OCI-LY3 (cell line): ENCODE data around the gene KYNU.
"Not testable (repeated sequence)": the region's sequence is repeated elsewhere in the genome, so short reads cannot be mapped to it uniquely, and the experiment has no call there.

Source experiments
- H2AFZ ChIP-seq: fragments of 200-600, 300-600 bp; shearing (Covaris generic); 2 replicates; pipeline ENCODE4 v1.6.0; 2014; ENCODE audit warnings: antibody characterized with exemption, low read depth, low read length
- H3K27ac ChIP-seq: fragments of 200-600, 300-600 bp; sonication (generic); 2 replicates; pipeline ENCODE4 v1.5.1; 2014; ENCODE audit warnings: mild to moderate bottlenecking, low read length, moderate library complexity, mixed read lengths
- H3K27me3 ChIP-seq: fragments of 200-600, 300-600 bp; sonication (generic); 2 replicates; pipeline ENCODE4 v1.6.1; 2014; ENCODE audit warnings: low read depth, low read length, mixed read lengths
- H3K36me3 ChIP-seq: fragments of 200-600, 300-600 bp; sonication (generic); replicated peaks from 2 replicates; pipeline ENCODE3; 2014; ENCODE audit warnings: low read depth, low read length, mixed read lengths
- H3K4me1 ChIP-seq: fragments of 300-600, 200-600 bp; sonication (generic); 2 replicates; pipeline ENCODE4 v1.6.1; 2014; ENCODE audit warnings: low read length, mixed read lengths
- H3K4me2 ChIP-seq: fragments of 200-600, 300-600 bp; sonication (generic); 2 replicates; pipeline ENCODE4 v1.6.1; 2014; ENCODE audit warnings: low read length, mixed read lengths
- H3K4me3 ChIP-seq: fragments of 300-600, 200-600 bp; sonication (generic); 2 replicates; pipeline ENCODE4 v1.5.1; 2014; ENCODE audit warnings: antibody characterized with exemption, mild to moderate bottlenecking, low read length, moderate library complexity
- H3K79me2 ChIP-seq: fragments of 300-600, 200-600 bp; shearing (Covaris generic); 2 replicates; pipeline ENCODE4 v1.6.1; 2014; ENCODE audit warnings: mild to moderate bottlenecking, low read length, mixed read lengths
- H3K9ac ChIP-seq: fragments of 300-600, 200-600 bp; shearing (Covaris generic); 2 replicates; pipeline ENCODE4 v1.6.0; 2014; ENCODE audit warnings: mild to moderate bottlenecking, low read length, moderate library complexity
- H3K9me3 ChIP-seq: fragments of 200-600, 300-600 bp; shearing (Covaris generic); 2 replicates; pipeline ENCODE4 v1.6.1; 2014; ENCODE audit warnings: low read length, mixed read lengths; ENCODE audit not compliant: insufficient read depth
- H4K20me1 ChIP-seq: fragments of 200-600, 300-600 bp; sonication (generic); 2 replicates; pipeline ENCODE4 v1.6.1; 2016; ENCODE audit warnings: low read length, mixed read lengths; ENCODE audit not compliant: insufficient read depth
- EZH2phosphoT487 ChIP-seq: fragments of 200-600 bp; shearing (Covaris generic); IDR thresholded peaks from 2 replicates; pipeline ENCODE4 v1.6.1; 2018; ENCODE audit warnings: antibody characterized with exemption, mixed run types, low read depth
- TF ChIP-seq, protein P1 (sequence below): fragments of 200-600, 300-600 bp; sonication (generic); IDR thresholded peaks from 2 replicates; pipeline ENCODE4 v1.5.1; 2014; ENCODE audit warnings: antibody characterized with exemption, low read length, low read depth

Gene KYNU

DNA sequence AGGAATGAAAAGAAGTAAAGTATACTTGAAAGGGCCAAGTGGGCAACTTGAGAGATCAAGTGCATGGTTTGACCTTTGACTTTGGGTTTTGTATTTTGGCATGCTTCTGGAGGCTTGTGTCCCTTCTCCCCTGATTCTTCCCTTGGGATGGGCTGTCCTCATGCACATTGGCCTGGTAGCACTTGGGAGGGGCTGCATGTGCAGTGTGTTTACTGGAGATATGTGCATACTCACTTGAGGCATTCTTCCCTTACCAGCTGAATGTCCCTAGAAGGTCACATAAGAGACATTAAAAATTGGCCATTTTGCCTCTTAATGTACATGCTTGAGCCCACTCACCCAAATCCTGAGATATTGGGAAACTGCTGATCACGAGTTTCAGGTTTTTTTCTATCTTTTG lies 65.2 kb downstream of the KYNU start:
- Histone ChIP-seq H3K27ac (no peak overlapping the region), H2AFZ (no peak overlapping the region), H4K20me1 (no peaks in the 10 kb centered on the region), H3K79me2 (no peaks in the 10 kb centered on the region), H3K9me3 (no peaks in the 10 kb centered on the region), H3K9ac (no peak overlapping the region), H3K4me2 (no peak overlapping the region), H3K36me3 (no peaks in the 10 kb centered on the region), H3K4me3 (no peak overlapping the region), H3K4me1 (no peaks in the 10 kb centered on the region), H3K27me3 (no peaks in the 10 kb centered on the region)
- TF ChIP-seq, protein P1, sequence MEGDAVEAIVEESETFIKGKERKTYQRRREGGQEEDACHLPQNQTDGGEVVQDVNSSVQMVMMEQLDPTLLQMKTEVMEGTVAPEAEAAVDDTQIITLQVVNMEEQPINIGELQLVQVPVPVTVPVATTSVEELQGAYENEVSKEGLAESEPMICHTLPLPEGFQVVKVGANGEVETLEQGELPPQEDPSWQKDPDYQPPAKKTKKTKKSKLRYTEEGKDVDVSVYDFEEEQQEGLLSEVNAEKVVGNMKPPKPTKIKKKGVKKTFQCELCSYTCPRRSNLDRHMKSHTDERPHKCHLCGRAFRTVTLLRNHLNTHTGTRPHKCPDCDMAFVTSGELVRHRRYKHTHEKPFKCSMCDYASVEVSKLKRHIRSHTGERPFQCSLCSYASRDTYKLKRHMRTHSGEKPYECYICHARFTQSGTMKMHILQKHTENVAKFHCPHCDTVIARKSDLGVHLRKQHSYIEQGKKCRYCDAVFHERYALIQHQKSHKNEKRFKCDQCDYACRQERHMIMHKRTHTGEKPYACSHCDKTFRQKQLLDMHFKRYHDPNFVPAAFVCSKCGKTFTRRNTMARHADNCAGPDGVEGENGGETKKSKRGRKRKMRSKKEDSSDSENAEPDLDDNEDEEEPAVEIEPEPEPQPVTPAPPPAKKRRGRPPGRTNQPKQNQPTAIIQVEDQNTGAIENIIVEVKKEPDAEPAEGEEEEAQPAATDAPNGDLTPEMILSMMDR: no peak

DNA sequence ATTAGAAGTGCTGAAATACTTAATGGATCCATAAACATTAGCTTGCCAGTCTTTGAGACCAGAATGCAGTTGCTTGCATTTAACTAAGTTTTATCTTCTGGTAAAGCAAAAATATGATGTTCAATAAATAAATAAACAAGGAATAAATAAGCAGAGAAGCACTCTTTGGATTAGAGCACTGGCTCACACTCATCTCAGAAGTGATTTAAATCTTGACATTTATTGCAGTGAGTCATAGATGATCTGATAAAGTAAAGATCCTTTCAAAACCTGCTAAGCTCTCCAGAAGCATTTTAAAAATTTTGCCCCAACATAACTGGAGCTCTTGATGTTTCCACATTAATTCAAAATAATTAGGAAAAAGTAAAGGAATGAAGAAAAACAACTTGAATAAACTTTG lies 66.8 kb downstream of the KYNU start:
- TF ChIP-seq, protein P1: no peak
- no peak for TF ChIP-seq EZH2phosphoT487
- H4K20me1 ChIP-seq: no peaks in the 10 kb centered on the region
- no peak overlapping the region for H3K9ac ChIP-seq
- no peak overlapping the region for H3K4me3 ChIP-seq
- no peaks in the 10 kb centered on the region for H3K79me2 ChIP-seq
- no peak overlapping the region for H2AFZ ChIP-seq
- H3K36me3 ChIP-seq: no peaks in the 10 kb centered on the region
- no peak overlapping the region for H3K27ac ChIP-seq
- H3K4me2 ChIP-seq: no peak overlapping the region
- H3K27me3 ChIP-seq: no peaks in the 10 kb centered on the region
- no peaks in the 10 kb centered on the region for H3K9me3 ChIP-seq
- no peaks in the 10 kb centered on the region for H3K4me1 ChIP-seq

DNA sequence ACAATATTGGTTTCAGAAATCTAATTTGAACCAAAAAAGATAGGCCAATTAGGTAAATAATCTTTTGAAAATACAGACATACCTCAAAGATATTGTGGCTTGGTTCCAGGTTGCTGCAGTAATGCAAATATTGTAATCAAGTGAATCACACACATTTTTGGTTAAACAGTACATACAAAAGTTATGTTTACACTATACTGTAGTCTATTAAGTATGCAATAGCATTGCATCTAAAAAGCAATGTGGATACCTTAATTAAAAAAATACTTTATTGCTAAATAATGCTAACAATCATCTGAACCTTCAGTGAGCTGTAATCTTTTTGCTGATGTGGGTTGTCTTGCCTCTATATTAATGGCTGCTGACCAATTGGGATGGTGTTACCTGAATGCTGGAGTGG lies 67.3 kb downstream of the KYNU start:
- Histone ChIP-seq H3K27ac (no peak overlapping the region), H3K9ac (no peak overlapping the region)

DNA sequence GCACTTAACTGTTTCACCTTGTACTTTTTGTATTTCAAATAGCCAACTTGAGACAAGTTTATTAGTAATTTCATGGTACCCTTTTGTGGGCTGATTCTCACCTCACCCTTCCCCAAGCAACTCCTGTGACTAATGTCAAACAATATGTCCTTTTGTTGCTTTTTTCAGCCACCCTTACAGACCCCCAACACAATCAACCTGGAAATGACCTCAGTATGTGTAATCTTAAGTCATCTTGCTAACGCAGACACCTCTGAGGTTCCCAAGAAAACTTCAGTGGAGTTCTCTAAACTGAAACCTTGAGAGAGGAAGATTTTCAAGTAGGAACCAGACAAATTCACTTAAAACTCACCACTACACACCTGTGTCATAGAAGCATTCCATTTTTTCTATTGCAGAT lies 69.5 kb downstream of the KYNU start:
- Histone ChIP-seq H3K4me1 (no peaks in the 10 kb centered on the region), H3K27me3 (no peaks in the 10 kb centered on the region), H4K20me1 (no peaks in the 10 kb centered on the region), H3K27ac (no peak overlapping the region), H3K9me3 (no peaks in the 10 kb centered on the region), H2AFZ (no peak overlapping the region), H3K9ac (no peak overlapping the region), H3K4me3 (no peak overlapping the region), H3K36me3 (no peaks in the 10 kb centered on the region), H3K79me2 (no peaks in the 10 kb centered on the region), H3K4me2 (no peak overlapping the region)
- TF ChIP-seq EZH2phosphoT487: no peak
- TF ChIP-seq, protein P1: no peak

More for the DNA sequence above, 67.3 kb downstream of the KYNU start:
- no peak overlapping the region for H3K4me3 ChIP-seq
- H3K79me2 ChIP-seq: no peaks in the 10 kb centered on the region
- TF ChIP-seq, protein P1: no peak
- TF ChIP-seq EZH2phosphoT487: no peak
- H3K27me3 ChIP-seq: no peaks in the 10 kb centered on the region
- H3K4me2 ChIP-seq: no peak overlapping the region
- H2AFZ ChIP-seq: no peak overlapping the region
- no peaks in the 10 kb centered on the region for H3K36me3 ChIP-seq
- H3K4me1 ChIP-seq: no peaks in the 10 kb centered on the region
- H3K9me3 ChIP-seq: no peaks in the 10 kb centered on the region
- H4K20me1 ChIP-seq: no peaks in the 10 kb centered on the region

DNA sequence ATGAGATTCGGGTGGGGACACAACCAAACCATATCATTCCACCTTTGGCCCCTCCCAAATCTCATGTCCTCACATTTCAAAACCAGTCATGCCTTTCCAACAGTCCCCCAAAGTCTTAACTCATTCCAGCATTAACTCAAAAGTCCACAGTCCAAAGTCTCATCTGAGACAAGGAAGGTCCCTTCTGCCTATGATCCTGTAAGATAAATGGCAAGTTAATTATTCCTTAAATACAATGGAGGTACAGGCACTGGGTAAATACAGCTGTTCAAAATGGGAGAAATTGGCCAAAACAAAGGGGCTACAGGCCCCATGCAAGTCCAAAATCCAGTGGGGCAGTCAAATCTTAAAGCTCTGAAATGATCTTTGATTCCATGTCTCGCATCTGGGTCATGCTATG lies 71.3 kb downstream of the KYNU start:
- not testable (repeated sequence) for H3K9me3 ChIP-seq, H3K4me2 ChIP-seq

DNA sequence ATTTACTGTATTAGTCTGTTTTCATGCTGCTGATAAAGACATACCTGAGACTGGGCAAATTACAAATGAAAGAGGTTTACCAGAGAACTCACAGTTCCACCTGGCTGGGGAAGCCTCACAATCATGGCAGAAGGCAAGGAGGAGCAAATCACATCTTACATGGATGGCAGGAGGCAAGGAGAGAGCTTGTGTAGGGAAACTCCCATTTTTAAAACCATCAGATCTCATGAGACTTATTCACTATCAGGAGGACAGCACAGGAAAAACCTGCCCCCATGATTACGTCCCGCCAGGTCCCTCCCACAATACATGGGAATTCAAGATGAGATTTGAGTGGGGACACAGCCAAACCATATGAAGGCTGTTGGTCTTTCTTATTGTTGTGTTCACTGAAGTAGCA lies 72.9 kb downstream of the KYNU start:
- not testable (repeated sequence) for H3K9ac ChIP-seq, H3K27ac ChIP-seq, H3K36me3 ChIP-seq, H4K20me1 ChIP-seq, H2AFZ ChIP-seq, H3K9me3 ChIP-seq, H3K4me1 ChIP-seq, H3K27me3 ChIP-seq, H3K4me2 ChIP-seq, H3K4me3 ChIP-seq, H3K79me2 ChIP-seq

More for the DNA sequence above, 71.3 kb downstream of the KYNU start:
- not testable (repeated sequence) for H3K36me3 ChIP-seq, H3K27ac ChIP-seq, H3K4me3 ChIP-seq, H4K20me1 ChIP-seq, H3K4me1 ChIP-seq, H3K79me2 ChIP-seq, H3K27me3 ChIP-seq, H2AFZ ChIP-seq, H3K9ac ChIP-seq
